Femur (tissue), 1 donor: ENCODE results near the gene KLC1.
"Not testable (repeated sequence)": the region's sequence is repeated elsewhere in the genome, so short reads cannot be mapped to it uniquely, and the experiment has no call there.

Experiments
- DNase-seq: peaks from one replicate; pipeline ENCODE4 v3.0.0-alpha.2; 2017

The KLC1 gene

GRCh38 chr14:103625356-103626095, 3.5 kb upstream of the KLC1 start:
- DNase-seq = no peak

DNA sequence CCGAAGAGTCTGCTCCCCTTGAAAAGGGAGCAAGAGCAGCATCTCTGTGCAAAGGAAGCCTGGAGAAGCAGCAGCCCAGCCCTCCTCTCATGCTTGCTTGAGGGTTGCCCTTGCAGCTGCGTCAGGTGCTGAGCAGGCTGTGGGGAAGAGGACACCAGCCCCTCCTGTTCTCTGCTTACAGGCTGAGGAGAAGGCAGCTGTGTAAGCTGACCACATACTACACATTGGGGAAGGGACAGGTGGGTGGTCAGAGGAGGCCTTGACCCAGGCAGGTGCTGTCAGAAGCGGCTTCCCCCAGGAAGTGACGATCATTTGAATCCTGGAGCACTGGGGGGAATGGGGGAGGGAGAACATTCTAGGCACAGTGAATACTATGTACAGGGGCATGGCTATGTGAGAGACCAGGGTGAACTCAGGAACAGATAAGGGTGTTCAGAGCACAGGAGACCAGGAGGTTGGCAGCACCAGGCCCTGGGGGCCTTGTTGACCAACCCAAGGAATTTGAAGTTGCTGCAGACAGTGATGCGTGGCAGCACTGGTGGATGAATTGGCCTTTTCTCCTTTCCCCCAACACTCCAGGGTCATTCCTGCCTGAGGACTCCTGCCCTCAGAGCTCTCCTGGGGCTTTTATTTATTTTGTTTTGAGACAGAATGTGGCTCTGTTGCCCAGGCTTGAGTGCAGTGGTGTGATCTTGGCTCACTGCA, 2.7 kb upstream of the KLC1 start:
- DNase-seq = no peak

- no peak for DNase-seq
These were observed 1.7 kb upstream of the KLC1 start for GRCh38 chr14:103627073-103628025.

- peak; percentile 78 for DNase-seq
These were observed 759 bp upstream of the KLC1 start for GRCh38 chr14:103628221-103628683.

- peak; percentile 62 for DNase-seq
These were observed 601 bp downstream of the KLC1 start for GRCh38 chr14:103629503-103630121.

DNA sequence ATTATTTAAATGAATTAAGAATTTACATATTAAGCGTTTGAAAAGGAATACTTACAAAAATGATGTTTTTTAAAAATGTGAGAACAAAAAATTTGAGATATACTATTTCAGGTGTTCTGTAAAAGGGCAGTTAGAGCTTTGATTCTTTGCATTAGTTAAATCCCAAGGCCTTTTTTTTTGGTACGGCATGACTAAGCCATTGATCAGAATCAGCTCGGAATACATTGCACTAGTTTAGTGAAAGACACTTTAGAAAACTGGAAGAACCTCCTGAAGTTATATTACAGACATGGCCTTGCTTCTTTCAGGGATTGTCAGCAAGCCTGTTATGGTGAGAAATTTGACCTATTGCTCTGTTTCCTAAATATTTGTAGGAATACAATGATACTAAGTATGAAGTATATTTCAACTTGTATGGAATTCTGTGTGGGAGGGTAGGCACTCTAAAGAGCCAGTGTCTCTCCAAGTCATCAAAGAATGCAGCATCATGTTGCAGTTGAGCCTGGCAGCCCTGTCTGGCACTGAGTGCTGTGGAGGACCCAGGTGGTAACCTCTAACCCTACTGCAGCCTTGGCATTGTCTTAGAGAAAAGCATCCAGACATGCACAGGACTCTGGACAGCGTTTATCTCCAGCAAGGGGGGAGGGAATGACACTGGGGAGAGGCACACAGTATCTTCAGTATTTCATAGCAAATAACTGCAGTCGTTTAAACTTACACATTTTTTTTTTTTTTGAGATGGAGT, 1.5 kb downstream of the KLC1 start:
- no peak for DNase-seq

DNA sequence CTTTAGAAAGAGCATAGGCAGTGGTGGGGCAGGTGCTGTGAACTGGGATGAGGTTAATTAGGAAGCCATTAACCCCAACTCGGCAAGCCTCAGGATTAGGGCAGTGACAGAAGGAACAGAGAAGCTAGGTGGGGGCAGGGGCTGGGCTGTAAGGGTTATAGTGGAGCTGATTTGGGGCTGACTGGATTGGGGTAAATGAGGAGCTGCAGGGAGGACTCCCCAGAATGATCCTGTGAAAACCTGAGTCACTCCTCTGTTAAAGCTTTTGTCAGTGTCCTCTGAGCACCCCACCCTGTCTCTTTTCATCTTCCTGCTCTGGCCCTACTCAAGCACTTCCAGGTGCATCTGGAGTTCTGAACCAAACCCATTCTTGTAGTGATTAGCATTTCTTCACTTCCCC, 4.4 kb downstream of the KLC1 start:
- DNase-seq = no peak

GRCh38 chr14:103634156-103634555, 5.1 kb downstream of the KLC1 start:
- DNase-seq = no peak

- no peak for DNase-seq
These were observed 9.6 kb downstream of the KLC1 start for GRCh38 chr14:103638594-103638993.

DNA sequence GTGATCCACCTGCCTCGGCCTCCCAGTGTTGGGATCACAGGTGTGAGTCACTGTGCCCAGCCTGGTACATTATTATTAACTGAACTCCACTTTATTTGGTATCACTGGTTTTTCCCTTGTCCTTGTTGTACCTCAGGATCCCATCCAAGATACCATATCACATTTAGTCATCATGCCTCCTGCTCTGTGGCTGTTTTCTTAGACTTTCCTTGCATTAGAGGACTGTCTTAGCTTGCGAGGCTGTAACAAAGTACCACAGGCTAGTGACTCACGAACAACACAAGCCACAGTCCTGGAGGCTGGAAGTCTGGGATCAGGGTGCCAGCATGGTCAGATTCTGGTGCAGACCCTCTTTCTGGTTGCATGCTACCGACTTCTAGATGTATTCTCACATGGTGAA, 12.2 kb downstream of the KLC1 start:
- no peak for DNase-seq

GRCh38 chr14:103646189-103646588, 17.2 kb downstream of the KLC1 start:
- no peak for DNase-seq

- DNase-seq = no peak
These were observed 20.0 kb downstream of the KLC1 start for GRCh38 chr14:103649001-103649400.

DNA sequence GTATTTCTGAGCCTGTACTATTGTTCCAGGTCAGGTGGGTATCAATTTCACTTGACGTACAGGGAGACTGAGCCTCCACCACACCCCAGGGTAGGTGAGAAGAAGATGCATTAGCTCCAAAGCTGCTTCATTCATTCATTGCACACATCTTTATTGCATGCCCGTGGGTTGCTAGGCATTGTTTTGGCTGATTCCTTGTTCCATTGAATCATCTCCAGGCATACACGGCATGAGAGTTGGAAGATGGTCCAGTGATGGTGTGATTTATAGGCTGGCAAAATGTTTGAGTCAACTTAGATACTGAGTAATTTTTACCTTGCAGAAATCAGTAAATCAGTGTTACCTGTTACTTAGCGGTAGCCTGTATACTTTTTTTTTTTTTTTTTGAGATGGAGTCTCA, 21.2 kb downstream of the KLC1 start:
- DNase-seq = no peak

DNA sequence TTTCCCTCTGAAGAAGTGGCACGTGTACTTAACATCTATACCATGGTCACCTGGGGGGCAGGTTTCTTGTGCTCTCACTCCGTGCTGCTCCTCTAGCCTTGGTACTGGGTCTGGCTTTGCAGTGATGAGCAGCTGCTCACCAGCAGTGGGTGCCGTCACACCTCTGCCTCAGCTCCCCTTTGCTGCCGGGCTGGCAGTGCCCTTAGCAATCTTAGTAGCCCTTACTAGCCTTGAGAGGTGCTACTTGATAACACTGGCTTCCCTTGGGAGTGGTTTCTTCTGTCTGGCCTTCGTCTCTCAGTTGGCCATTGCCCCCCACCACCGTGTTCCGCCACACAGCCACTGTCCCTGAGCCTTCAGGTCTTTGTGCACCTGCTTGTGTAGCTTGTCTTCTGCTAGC, 22.6 kb downstream of the KLC1 start:
- no peak for DNase-seq

GRCh38 chr14:103652806-103653205, 23.8 kb downstream of the KLC1 start:
- no peak for DNase-seq

GRCh38 chr14:103653336-103653735, 24.3 kb downstream of the KLC1 start:
- DNase-seq = not testable (repeated sequence)

GRCh38 chr14:103653805-103654204, 24.8 kb downstream of the KLC1 start:
- no peak for DNase-seq

DNA sequence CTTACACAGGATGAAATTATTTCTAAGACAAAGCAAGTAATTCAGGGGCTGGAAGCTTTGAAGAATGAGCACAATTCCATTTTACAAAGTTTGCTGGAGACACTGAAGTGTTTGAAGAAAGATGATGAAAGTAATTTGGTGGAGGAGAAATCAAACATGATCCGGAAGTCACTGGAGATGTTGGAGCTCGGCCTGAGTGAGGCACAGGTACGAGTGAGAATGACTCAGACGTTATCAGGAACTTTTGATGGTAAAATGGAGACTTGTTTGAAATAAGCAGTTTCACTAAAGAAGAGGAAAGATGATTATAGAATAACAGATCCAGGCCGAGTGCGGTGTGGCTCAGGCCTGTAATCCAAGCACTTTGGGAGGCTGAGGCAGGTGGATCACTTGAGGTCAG, 25.6 kb downstream of the KLC1 start:
- no peak for DNase-seq

GRCh38 chr14:103656031-103656755, 27.2 kb downstream of the KLC1 start:
- DNase-seq = no peak

- DNase-seq = no peak
These were observed 27.7 kb downstream of the KLC1 start for GRCh38 chr14:103656756-103657133.

DNA sequence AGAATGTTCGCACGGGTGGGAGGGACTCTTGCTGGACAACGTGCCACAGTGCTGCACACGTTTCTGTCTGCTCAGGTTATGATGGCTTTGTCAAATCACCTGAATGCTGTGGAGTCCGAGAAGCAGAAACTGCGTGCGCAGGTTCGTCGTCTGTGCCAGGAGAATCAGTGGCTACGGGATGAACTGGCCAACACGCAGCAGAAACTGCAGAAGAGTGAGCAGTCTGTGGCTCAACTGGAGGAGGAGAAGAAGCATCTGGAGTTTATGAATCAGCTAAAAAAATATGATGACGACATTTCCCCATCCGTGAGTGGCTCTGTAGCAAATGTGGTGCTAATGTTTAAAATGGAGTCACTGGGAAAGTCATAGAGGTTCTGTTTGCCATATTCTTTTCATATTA, 28.5 kb downstream of the KLC1 start:
- no peak for DNase-seq
